Fibroblast of the aortic adventitia (primary cell): ENCODE results near the gene GALNT6. TPM values are rescaled to one million over a fixed set of nuclear protein-coding genes. Genes with fewer than 3 reads are reported as not detected.
"Not testable (repeated sequence)": the region's sequence is repeated elsewhere in the genome, so short reads cannot be mapped to it uniquely, and the experiment has no call there.

Experiments
- DNase-seq: peaks from one replicate; pipeline ENCODE4 v3.0.0-alpha.2; 2010; ENCODE audit warnings: low read depth
- H3K4me3 ChIP-seq: 2 replicates; pipeline ENCODE4 v1.5.1; 2011; ENCODE audit warnings: low read depth, mild to moderate bottlenecking, control low read depth, low read length, moderate library complexity
- total RNA-seq: library from RNA; depleted of rRNA; stranded (reverse); fragments of >200 nt; gene quantifications from 2 replicates; pipeline ENCODE4 v1.2.3, GENCODE V29; 2012; ENCODE audit warnings: low replicate concordance
- TF ChIP-seq, protein P1 (sequence below): IDR thresholded peaks from 2 replicates; pipeline ENCODE4 v1.5.1; 2011; ENCODE audit warnings: mild to moderate bottlenecking, low read length, control low read depth, inconsistent platforms; ENCODE audit not compliant: insufficient read depth

The GALNT6 gene
- total RNA-seq, 1 donor = 22.1 TPM

GRCh38 chr12:51339750-51340149, 51.5 kb downstream of the GALNT6 start:
- TF ChIP-seq, protein P1, sequence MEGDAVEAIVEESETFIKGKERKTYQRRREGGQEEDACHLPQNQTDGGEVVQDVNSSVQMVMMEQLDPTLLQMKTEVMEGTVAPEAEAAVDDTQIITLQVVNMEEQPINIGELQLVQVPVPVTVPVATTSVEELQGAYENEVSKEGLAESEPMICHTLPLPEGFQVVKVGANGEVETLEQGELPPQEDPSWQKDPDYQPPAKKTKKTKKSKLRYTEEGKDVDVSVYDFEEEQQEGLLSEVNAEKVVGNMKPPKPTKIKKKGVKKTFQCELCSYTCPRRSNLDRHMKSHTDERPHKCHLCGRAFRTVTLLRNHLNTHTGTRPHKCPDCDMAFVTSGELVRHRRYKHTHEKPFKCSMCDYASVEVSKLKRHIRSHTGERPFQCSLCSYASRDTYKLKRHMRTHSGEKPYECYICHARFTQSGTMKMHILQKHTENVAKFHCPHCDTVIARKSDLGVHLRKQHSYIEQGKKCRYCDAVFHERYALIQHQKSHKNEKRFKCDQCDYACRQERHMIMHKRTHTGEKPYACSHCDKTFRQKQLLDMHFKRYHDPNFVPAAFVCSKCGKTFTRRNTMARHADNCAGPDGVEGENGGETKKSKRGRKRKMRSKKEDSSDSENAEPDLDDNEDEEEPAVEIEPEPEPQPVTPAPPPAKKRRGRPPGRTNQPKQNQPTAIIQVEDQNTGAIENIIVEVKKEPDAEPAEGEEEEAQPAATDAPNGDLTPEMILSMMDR = no peak
- no peak overlapping the region for H3K4me3 ChIP-seq
- no peak for DNase-seq

GRCh38 chr12:51337336-51337735, 53.9 kb downstream of the GALNT6 start:
- not testable (repeated sequence) for H3K4me3 ChIP-seq, DNase-seq

- peak; percentile 23 for DNase-seq
- H3K4me3 ChIP-seq = no peak overlapping the region
- TF ChIP-seq, protein P1 = no peak
These were observed 55.3 kb downstream of the GALNT6 start for GRCh38 chr12:51335931-51336330.

- TF ChIP-seq, protein P1 = no peak
- no peak overlapping the region for H3K4me3 ChIP-seq
- DNase-seq = no peak
These were observed 56.4 kb downstream of the GALNT6 start for GRCh38 chr12:51334764-51335163.

DNA sequence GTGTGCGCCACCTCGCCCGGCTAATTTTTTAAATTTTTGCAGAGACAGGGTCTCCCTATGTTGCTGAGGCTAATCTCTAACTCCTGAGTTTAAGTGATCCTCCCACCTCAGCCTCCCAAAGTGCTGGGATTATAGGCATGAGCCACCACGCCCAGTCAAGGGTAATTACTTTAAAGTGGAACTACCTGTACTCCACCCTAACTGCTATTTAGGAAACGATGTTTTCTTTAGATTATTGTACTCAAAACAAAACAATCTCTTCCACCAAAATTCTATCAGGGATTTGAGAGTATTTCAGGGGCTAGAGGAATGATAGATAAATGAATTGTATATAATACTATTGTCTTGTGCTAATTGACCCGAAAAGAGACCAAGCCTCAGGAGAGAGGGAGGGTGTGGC, 57.7 kb downstream of the GALNT6 start:
- H3K4me3 ChIP-seq = no peak overlapping the region
- no peak for DNase-seq
- TF ChIP-seq, protein P1 = no peak

GRCh38 chr12:51330186-51330585, 61.0 kb downstream of the GALNT6 start:
- no peak overlapping the region for H3K4me3 ChIP-seq
- TF ChIP-seq, protein P1 = no peak
- no peak for DNase-seq

GRCh38 chr12:51329742-51330141, 61.5 kb downstream of the GALNT6 start:
- no peak overlapping the region for H3K4me3 ChIP-seq
- no peak for DNase-seq
- TF ChIP-seq, protein P1 = no peak
